GM12891 (cell line): ENCODE data around the gene KAZALD1.

Source experiments
- POLR2A ChIP-seq: IDR thresholded peaks from 2 replicates; pipeline ENCODE4 v1.6.1; 2011; ENCODE audit warnings: low read depth, low read length, control low read depth
- POU2F2 ChIP-seq: IDR thresholded peaks from 2 replicates; pipeline ENCODE4 v1.6.1; 2011; ENCODE audit warnings: low read depth, mild to moderate bottlenecking, control low read depth, low read length, moderate library complexity
- TAF1 ChIP-seq: IDR thresholded peaks from 2 replicates; pipeline ENCODE4 v1.6.1; 2011; ENCODE audit warnings: low read depth, low read length, control low read depth

GRCh38 chr10:101080933-101081931, 19.4 kb downstream of the KAZALD1 start:
- TF ChIP-seq POLR2A (no peak), POU2F2 (no peak), TAF1 (no peak)
